KMS-11 (cell line): ENCODE data around the gene MYZAP.

ENCODE experiments used
- H2AFZ ChIP-seq: fragments of 200-600 bp; sonication (generic); 2 replicates; pipeline ENCODE4 v1.6.1; 2016; ENCODE audit warnings: antibody characterized with exemption, mixed run types, low read depth
- H3K27ac ChIP-seq: fragments of 200-600 bp; sonication (generic); 2 replicates; pipeline ENCODE4 v1.6.1; 2016; ENCODE audit warnings: mild to moderate bottlenecking, mixed run types
- H3K27me3 ChIP-seq: fragments of 200-600 bp; sonication (generic); 2 replicates; pipeline ENCODE4 v1.6.1; 2017; ENCODE audit warnings: mild to moderate bottlenecking, low read depth, mixed run types, moderate library complexity; ENCODE audit not compliant: insufficient read depth
- H3K36me3 ChIP-seq: fragments of 200-600 bp; sonication (generic); 2 replicates; pipeline ENCODE4 v1.6.1; 2017; ENCODE audit warnings: mild to moderate bottlenecking, mixed run types; ENCODE audit not compliant: insufficient read depth
- H3K4me1 ChIP-seq: fragments of 200-600 bp; sonication (generic); 2 replicates; pipeline ENCODE4 v1.6.1; 2016; ENCODE audit warnings: mild to moderate bottlenecking, low read depth, mixed run types; ENCODE audit not compliant: poor library complexity, severe bottlenecking
- H3K4me2 ChIP-seq: fragments of 200-600 bp; sonication (generic); 2 replicates; pipeline ENCODE4 v1.7.0; 2016; ENCODE audit warnings: mild to moderate bottlenecking, mixed run types
- H3K4me3 ChIP-seq: fragments of 200-600 bp; sonication (generic); IDR thresholded peaks from 2 replicates; pipeline ENCODE4 v1.6.1; 2017; ENCODE audit warnings: low read depth, low read length, mixed read lengths; ENCODE audit not compliant: insufficient read depth
- H3K79me2 ChIP-seq: fragments of 200-600 bp; sonication (generic); 2 replicates; pipeline ENCODE4 v1.6.1; 2016; ENCODE audit warnings: low read depth, mixed run types; ENCODE audit not compliant: insufficient read depth
- H3K9ac ChIP-seq: fragments of 200-600 bp; sonication (generic); 2 replicates; pipeline ENCODE4 v1.6.1; 2016; ENCODE audit warnings: mild to moderate bottlenecking, mixed run types
- H4K20me1 ChIP-seq: fragments of 200-600 bp; sonication (generic); 2 replicates; pipeline ENCODE4 v1.6.1; 2016; ENCODE audit warnings: mild to moderate bottlenecking, mixed run types; ENCODE audit not compliant: insufficient read depth
- TF ChIP-seq, protein P1 (sequence below): fragments of 200-600 bp; sonication (generic); conservative IDR thresholded peaks from 2 replicates; pipeline ENCODE4 v1.6.1; 2017; ENCODE audit warnings: low read depth, mild to moderate bottlenecking, antibody characterized with exemption, low read length, moderate library complexity, mixed read lengths

The MYZAP gene

DNA sequence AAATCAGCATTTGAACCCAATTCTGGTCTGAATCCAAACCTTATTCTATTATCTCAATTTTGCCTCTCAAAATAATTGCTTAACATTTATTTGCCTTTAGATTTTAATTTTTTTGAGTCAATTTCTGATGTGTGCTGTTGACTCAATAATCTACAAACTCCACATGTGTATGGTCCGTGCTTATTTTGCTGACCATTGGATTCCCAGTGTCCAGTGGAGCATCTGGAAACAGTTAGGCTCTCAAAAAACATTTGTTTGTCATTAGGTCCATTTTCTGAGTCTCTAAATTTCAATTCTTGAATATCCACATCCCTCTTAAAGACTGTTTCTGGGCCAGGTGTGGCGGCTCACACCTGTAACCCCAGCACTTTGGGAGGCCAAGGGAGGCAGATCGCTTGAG lies 19.2 kb upstream of the MYZAP start:
- Histone ChIP-seq H3K4me1 (no peaks in the 10 kb centered on the region), H3K9ac (no peak overlapping the region), H3K36me3 (no peaks in the 10 kb centered on the region), H4K20me1 (no peaks in the 10 kb centered on the region), H3K4me3 (no peak overlapping the region), H2AFZ (no peak overlapping the region), H3K27me3 (no peaks in the 10 kb centered on the region), H3K27ac (no peak overlapping the region), H3K4me2 (no peak overlapping the region), H3K79me2 (no peaks in the 10 kb centered on the region)
- TF ChIP-seq, protein P1, sequence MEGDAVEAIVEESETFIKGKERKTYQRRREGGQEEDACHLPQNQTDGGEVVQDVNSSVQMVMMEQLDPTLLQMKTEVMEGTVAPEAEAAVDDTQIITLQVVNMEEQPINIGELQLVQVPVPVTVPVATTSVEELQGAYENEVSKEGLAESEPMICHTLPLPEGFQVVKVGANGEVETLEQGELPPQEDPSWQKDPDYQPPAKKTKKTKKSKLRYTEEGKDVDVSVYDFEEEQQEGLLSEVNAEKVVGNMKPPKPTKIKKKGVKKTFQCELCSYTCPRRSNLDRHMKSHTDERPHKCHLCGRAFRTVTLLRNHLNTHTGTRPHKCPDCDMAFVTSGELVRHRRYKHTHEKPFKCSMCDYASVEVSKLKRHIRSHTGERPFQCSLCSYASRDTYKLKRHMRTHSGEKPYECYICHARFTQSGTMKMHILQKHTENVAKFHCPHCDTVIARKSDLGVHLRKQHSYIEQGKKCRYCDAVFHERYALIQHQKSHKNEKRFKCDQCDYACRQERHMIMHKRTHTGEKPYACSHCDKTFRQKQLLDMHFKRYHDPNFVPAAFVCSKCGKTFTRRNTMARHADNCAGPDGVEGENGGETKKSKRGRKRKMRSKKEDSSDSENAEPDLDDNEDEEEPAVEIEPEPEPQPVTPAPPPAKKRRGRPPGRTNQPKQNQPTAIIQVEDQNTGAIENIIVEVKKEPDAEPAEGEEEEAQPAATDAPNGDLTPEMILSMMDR, result no peak

DNA sequence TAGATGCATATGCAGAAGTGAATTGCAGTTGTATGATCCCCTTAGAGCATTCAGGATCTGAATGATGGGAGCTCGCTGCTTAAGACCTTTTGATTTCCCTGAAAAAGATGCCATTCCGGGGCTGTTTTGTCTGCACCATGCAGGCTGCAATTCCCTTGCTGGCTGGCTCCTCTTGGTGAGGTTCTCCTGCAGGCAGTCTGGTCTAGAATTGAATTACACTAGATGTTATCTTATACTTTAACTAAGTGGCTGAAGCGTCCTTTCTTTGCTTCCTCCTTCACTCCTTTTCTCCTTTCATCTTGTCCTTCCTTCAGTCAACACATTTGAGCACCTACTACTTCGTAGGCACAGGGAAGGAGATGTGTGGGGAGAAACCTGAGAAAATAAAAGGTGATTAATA lies 18.6 kb upstream of the MYZAP start:
- H3K27ac ChIP-seq, result no peak overlapping the region
- no peak overlapping the region for H2AFZ ChIP-seq
- TF ChIP-seq, protein P1, result no peak
- H3K36me3 ChIP-seq, result no peaks in the 10 kb centered on the region
- no peak overlapping the region for H3K4me2 ChIP-seq
- no peak overlapping the region for H3K9ac ChIP-seq
- H3K4me3 ChIP-seq, result no peak overlapping the region
- no peaks in the 10 kb centered on the region for H4K20me1 ChIP-seq
- no peaks in the 10 kb centered on the region for H3K27me3 ChIP-seq
- H3K79me2 ChIP-seq, result no peaks in the 10 kb centered on the region
- no peaks in the 10 kb centered on the region for H3K4me1 ChIP-seq

DNA sequence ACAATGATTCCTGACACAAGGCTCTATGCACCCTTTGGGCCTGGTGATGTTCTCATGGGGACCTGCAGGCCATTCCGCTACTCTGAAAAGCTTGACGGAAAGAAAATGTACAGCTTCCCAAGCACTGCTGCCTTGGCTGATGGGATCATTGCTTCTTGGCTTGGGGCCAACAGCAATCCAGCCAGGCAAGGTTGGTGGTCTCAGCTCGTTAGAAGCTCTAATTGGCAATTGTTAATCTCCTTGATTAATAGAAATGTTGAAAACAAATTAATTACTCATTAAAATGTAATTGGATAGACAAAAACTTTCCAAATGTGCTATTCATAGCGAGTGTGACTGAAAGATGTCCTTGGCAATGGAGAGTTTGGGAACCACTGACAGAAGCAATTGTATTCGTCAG lies 16.3 kb upstream of the MYZAP start:
- H3K36me3 ChIP-seq, result no peaks in the 10 kb centered on the region
- H4K20me1 ChIP-seq, result no peaks in the 10 kb centered on the region
- H3K79me2 ChIP-seq, result no peaks in the 10 kb centered on the region
- H3K27ac ChIP-seq, result no peak overlapping the region
- TF ChIP-seq, protein P1, result no peak
- H3K9ac ChIP-seq, result no peak overlapping the region
- H3K4me1 ChIP-seq, result no peaks in the 10 kb centered on the region
- H3K4me2 ChIP-seq, result no peak overlapping the region
- H2AFZ ChIP-seq, result no peak overlapping the region
- no peak overlapping the region for H3K4me3 ChIP-seq
- H3K27me3 ChIP-seq, result no peaks in the 10 kb centered on the region

DNA sequence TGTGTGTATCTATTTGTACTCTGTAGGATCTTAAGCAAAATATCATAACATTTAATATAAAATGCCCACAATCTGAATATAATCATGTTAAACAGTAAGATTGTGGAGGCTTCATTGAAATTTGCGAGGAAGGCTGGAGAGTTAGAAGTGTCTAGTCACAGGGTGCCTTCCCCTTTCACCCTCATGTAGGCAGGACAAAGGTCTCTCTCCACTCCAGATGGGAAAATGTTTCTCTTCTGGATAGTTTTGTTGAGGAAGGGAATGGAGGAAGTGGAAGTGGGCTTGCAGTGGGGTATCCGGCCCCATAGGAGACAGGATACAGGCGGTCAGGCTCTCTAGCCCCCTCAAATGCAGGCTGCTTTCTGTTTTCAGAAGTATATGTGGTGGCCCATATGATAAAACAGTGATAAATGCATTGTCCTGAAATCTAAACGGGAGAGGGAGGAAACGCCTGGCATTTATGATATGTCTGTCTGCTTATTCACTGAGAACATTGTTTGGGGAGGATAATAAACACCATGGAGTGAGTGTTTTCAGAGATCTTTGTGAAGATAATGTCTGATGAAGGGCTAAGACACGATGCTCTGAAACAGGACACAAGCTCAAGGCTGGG lies 13.3 kb upstream of the MYZAP start:
- Histone ChIP-seq H3K27ac (no peak overlapping the region), H3K4me1 (no peaks in the 10 kb centered on the region), H3K27me3 (no peaks in the 10 kb centered on the region), H3K79me2 (no peaks in the 10 kb centered on the region), H3K4me2 (no peak overlapping the region), H3K4me3 (no peak overlapping the region), H2AFZ (no peak overlapping the region), H3K9ac (no peak overlapping the region), H4K20me1 (no peaks in the 10 kb centered on the region), H3K36me3 (no peaks in the 10 kb centered on the region)
- TF ChIP-seq, protein P1, result no peak
